T-helper 22 cell (primary cell): Measurements from ENCODE around the gene HLCS.
A peak's percentile ranks its signal among the peaks of the same experiment; 100 is the strongest.
"Not testable (repeated sequence)": the region's sequence is repeated elsewhere in the genome, so short reads cannot be mapped to it uniquely, and the experiment has no call there.

ENCODE experiments used
- DNase-seq: peaks from one replicate; pipeline ENCODE4 v3.0.0-alpha.2; 2020; ENCODE audit warnings: low read depth

Gene HLCS

GRCh38 chr21:36966066-36966820 lies at the start of gene HLCS:
Gene HLCS (minus strand): TSS chr21:36966669. CDS start chr21:36966638, 31 bp downstream.
- DNase-seq, result peak; percentile 63

- peak; percentile 35 for DNase-seq
These were observed 43.4 kb upstream of the HLCS start for GRCh38 chr21:37009740-37010341.

GRCh38 chr21:37008724-37009123 lies 42.3 kb upstream of the HLCS start:
- no peak for DNase-seq

GRCh38 chr21:37006486-37007291 lies 40.2 kb upstream of the HLCS start, which contains the start of gene RIPPLY3:
Gene RIPPLY3 (plus strand): TSS chr21:37006702. CDS start chr21:37006773, 71 bp downstream.
- no peak for DNase-seq

GRCh38 chr21:37005548-37006485 lies 39.3 kb upstream of the HLCS start:
- DNase-seq, result no peak

GRCh38 chr21:37003917-37004316 lies 37.4 kb upstream of the HLCS start:
- DNase-seq, result not testable (repeated sequence)

GRCh38 chr21:37002851-37003250 lies 36.4 kb upstream of the HLCS start:
- not testable (repeated sequence) for DNase-seq

GRCh38 chr21:37001441-37001840 lies 35.0 kb upstream of the HLCS start:
- no peak for DNase-seq

- no peak for DNase-seq
These were observed 33.9 kb upstream of the HLCS start for GRCh38 chr21:37000381-37000780.

GRCh38 chr21:36999131-36999898 lies 32.8 kb upstream of the HLCS start:
- no peak for DNase-seq

- DNase-seq, result not testable (repeated sequence)
These were observed 28.8 kb upstream of the HLCS start for GRCh38 chr21:36995285-36995684.

- no peak for DNase-seq
These were observed 28.2 kb upstream of the HLCS start for GRCh38 chr21:36994501-36995158.

- DNase-seq, result no peak
These were observed 26.2 kb upstream of the HLCS start for GRCh38 chr21:36992671-36993070.

GRCh38 chr21:36990508-36991205 lies 24.2 kb upstream of the HLCS start:
- no peak for DNase-seq

GRCh38 chr21:36989699-36990507 lies 23.4 kb upstream of the HLCS start:
- DNase-seq, result peak; percentile 63

GRCh38 chr21:36989199-36989698 lies 22.8 kb upstream of the HLCS start:
- not testable (repeated sequence) for DNase-seq

GRCh38 chr21:36988536-36988935 lies 22.1 kb upstream of the HLCS start:
- no peak for DNase-seq

- no peak for DNase-seq
These were observed 21.4 kb upstream of the HLCS start for GRCh38 chr21:36987845-36988244.
